A549 (cell line): ENCODE data around the gene CACNA1C.

Source experiments
- CTCF ChIP-seq: fragments of >200 bp; sonication (Bioruptor Twin); formaldehyde crosslinking; IDR thresholded peaks from 3 replicates; pipeline ENCODE4 v1.5.1; 2016
- ELK1 ChIP-seq: fragments of 150-350 bp; IDR thresholded peaks from 2 replicates; pipeline ENCODE4 v1.6.1; 2014; ENCODE audit warnings: low read depth, mild to moderate bottlenecking, low read length
- KDM1A ChIP-seq: fragments of 200-600 bp; sonication (generic); IDR thresholded peaks from 2 replicates; pipeline ENCODE4 v1.6.1; 2016; ENCODE audit warnings: low read depth, mild to moderate bottlenecking
- ZSCAN20 ChIP-seq: fragments of 250-450 bp; sonication (Bioruptor Pico); IDR thresholded peaks from 2 replicates; pipeline ENCODE4 v1.8.0; 2022; ENCODE audit warnings: mild to moderate bottlenecking, moderate library complexity

- TF ChIP-seq CTCF = no peak
- no peak for TF ChIP-seq ELK1
- TF ChIP-seq KDM1A = no peak
- TF ChIP-seq ZSCAN20 = no peak
Observed at GRCh38 chr12:2372735-2373134, 319.9 kb downstream of the CACNA1C start.
